Measurements from ENCODE around the gene KIFAP3. TPM values are rescaled to one million over a fixed set of nuclear protein-coding genes. Genes with fewer than 3 reads are reported as not detected.
"Not testable (repeated sequence)": the region's sequence is repeated elsewhere in the genome, so short reads cannot be mapped to it uniquely, and the experiment has no call there.

Gene KIFAP3
- total and polyA plus RNA-seq, 9 donors = 16.1 to 35.5 (median 31.4) TPM

- H3K36me3 ChIP-seq = no peaks in the 10 kb centered on the region
- H3K27me3 ChIP-seq = no peaks in the 10 kb centered on the region
- H3K27ac ChIP-seq = no peak overlapping the region
- TF ChIP-seq POLR2A (IDR thresholded peaks at IDR 0.05) = no peak
- no peak for TF ChIP-seq CTCF (IDR thresholded peaks at IDR 0.05)
- no peak for TF ChIP-seq EP300 (IDR thresholded peaks at IDR 0.05)
- intact Hi-C loops (cut with DNase I) = no loop called here
- no peaks in the 10 kb centered on the region for H3K9me3 ChIP-seq
- DNase-seq = no peak
- 93 to 99% (median 95%) methylated on average over 2 of the region's 2 CpGs for WGBS, 3 donors
- no peak overlapping the region for H3K4me3 ChIP-seq
- no peaks in the 10 kb centered on the region for H3K4me1 ChIP-seq (ENCODE audit: insufficient read depth)
Measured at GRCh38 chr1:170017478-170017877, 57.0 kb downstream of the KIFAP3 start.

GRCh38 chr1:170012920-170013319 is 61.6 kb downstream of the KIFAP3 start:
- DNase-seq = no peak
- intact Hi-C loops (cut with DNase I) = loop anchor here in 1 of 4 donors (5.0 kb wide), 1 partner anchor 869 kb away; no protein-coding TSS in a partner anchor
- 91 to 95% (median 94%) methylated on average over 5 of the region's 5 CpGs for WGBS, 3 donors
- Histone ChIP-seq H3K27ac (no peak overlapping the region), H3K27me3 (no peaks in the 10 kb centered on the region), H3K4me3 (no peak overlapping the region), H3K9me3 (no peaks in the 10 kb centered on the region), H3K4me1 (ENCODE audit: insufficient read depth) (no peaks in the 10 kb centered on the region), H3K36me3 (no peaks in the 10 kb centered on the region)
- TF ChIP-seq CTCF (IDR thresholded peaks at IDR 0.05) (no peak), POLR2A (IDR thresholded peaks at IDR 0.05) (no peak), EP300 (IDR thresholded peaks at IDR 0.05) (no peak)

- no peaks in the 10 kb centered on the region for H3K4me1 ChIP-seq (ENCODE audit: insufficient read depth)
- no peaks in the 10 kb centered on the region for H3K9me3 ChIP-seq
- peak in 4 of 5 donors; percentile 8 to 42 (median 26) for DNase-seq
- no peak overlapping the region for H3K4me3 ChIP-seq
- TF ChIP-seq CTCF (IDR thresholded peaks at IDR 0.05) (peak in 1 of 3 donors; percentile 49), EP300 (IDR thresholded peaks at IDR 0.05) (no peak)
- no peaks in the 10 kb centered on the region for H3K36me3 ChIP-seq
- no peaks in the 10 kb centered on the region for H3K27me3 ChIP-seq
- intact Hi-C loops (cut with DNase I) = loop anchor here in 1 of 4 donors (5.0 kb wide), 1 partner anchor 872 kb away; no protein-coding TSS in a partner anchor
- no peak overlapping the region for H3K27ac ChIP-seq
- WGBS, 3 donors = 30 to 37% (median 32%) methylated on average over 1 of the region's 1 CpG
Measured at GRCh38 chr1:170010443-170010842, 64.1 kb downstream of the KIFAP3 start.

- Histone ChIP-seq H3K4me3 (no peak overlapping the region), H3K27ac (no peak overlapping the region), H3K4me1 (ENCODE audit: insufficient read depth) (no peaks in the 10 kb centered on the region), H3K36me3 (no peaks in the 10 kb centered on the region), H3K27me3 (no peaks in the 10 kb centered on the region), H3K9me3 (no peaks in the 10 kb centered on the region)
- intact Hi-C loops (cut with DNase I) = no loop called here
- 88 to 94% (median 92%) methylated on average over 2 of the region's 2 CpGs for WGBS, 3 donors
- TF ChIP-seq EP300 (IDR thresholded peaks at IDR 0.05) (no peak), POLR2A (IDR thresholded peaks at IDR 0.05) (no peak), CTCF (IDR thresholded peaks at IDR 0.05) (no peak)
- no peak for DNase-seq
Measured at GRCh38 chr1:170009551-170009950, 64.9 kb downstream of the KIFAP3 start.

GRCh38 chr1:170008745-170009144 is 65.8 kb downstream of the KIFAP3 start:
- H3K9me3 ChIP-seq; H3K36me3 ChIP-seq; intact Hi-C loops (cut with DNase I); H3K4me1 ChIP-seq (ENCODE audit: insufficient read depth); DNase-seq; H3K27ac ChIP-seq; H3K27me3 ChIP-seq; H3K4me3 ChIP-seq: not testable (repeated sequence)
- 93 to 100% (median 95%) methylated on average over 2 of the region's 2 CpGs for WGBS, 3 donors

GRCh38 chr1:170003270-170003835 is 71.1 kb downstream of the KIFAP3 start:
- DNase-seq; intact Hi-C loops (cut with DNase I); H3K27me3 ChIP-seq; H3K4me3 ChIP-seq; H3K27ac ChIP-seq; H3K9me3 ChIP-seq; H3K36me3 ChIP-seq; H3K4me1 ChIP-seq (ENCODE audit: insufficient read depth): not testable (repeated sequence)
- WGBS, 3 donors = 85 to 86% (median 85%) methylated on average over 7 of the region's 7 CpGs
